ENCODE data around the gene PSIP1.

Gene PSIP1

DNA sequence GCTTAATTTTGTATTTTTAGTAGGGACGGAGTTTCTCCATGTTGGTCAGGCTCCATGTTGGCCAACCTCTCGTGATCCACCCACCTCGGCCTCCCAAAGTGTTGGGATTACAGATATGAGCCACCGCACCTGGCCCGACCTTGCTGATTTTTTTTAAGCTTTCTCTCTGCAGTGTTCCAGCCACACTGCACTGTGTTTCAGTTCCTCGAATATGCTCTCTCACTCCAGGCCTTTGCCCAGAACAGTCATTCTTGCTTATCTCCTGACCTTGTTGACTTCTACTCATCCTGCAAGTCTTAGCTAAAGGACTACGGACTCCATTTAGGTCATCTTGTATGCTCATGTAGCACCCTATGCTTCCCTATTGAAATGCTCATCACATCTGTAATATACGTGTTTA, 84.8 kb downstream of the PSIP1 start:
- Histone ChIP-seq H3K9me3 (ENCODE audit: insufficient read depth, low read depth, low read length) (no peaks in the 10 kb centered on the region), H3K36me3 (ENCODE audit: insufficient read depth, low read depth, low read length) (peaks cover 55% of the 10 kb centered on the region), H3K27me3 (ENCODE audit: insufficient read depth, low read length) (no peaks in the 10 kb centered on the region), H3K27ac (ENCODE audit: low read length) (no peak overlapping the region), H3K4me1 (ENCODE audit: insufficient read depth, low read length) (peaks cover 4% of the 10 kb centered on the region), H3K4me3 (ENCODE audit: low read length) (no peak overlapping the region), H3K9ac (ENCODE audit: low read depth, low read length) (no peak overlapping the region)

DNA sequence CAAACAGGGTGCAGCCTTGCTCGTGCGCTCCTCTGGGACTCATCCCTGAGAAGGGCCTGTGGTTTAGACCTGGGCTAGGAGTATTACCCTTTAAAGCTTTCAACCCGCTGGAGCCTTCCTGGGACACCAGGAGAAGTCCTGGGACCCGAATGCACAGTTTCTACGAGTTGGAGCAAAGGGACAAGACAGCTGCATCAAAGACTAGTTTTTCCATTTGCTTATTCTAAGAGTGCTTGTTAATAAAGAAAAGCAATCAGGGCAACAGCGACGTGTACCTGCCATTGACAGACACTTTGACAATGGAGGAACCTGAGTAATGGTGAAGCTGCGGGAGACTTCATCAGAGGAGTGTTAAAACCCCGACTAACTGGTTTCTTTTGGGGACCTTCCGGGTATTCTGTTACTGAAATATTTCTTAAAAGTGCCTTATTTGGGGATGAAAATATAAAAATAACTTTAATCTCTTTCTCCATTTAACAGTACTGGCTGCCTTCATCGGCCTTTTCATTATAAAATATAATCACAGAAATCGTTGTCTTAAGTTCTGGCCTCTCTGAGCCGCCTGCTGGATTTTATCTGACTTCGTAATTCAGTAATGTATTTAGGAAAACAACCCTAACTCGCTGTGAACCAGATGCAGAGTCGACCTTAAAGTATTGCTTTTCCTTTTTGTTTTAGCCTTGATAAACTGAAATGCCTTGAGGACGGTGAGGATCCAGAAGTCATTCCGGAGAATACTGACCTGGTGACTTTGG, 87.4 kb downstream of the PSIP1 start:
- Histone ChIP-seq H3K36me3 (ENCODE audit: insufficient read depth, low read depth, low read length) (peaks cover 38% of the 10 kb centered on the region), H3K27ac (ENCODE audit: low read length) (peak overlapping the region; percentile 67), H3K9me3 (ENCODE audit: insufficient read depth, low read depth, low read length) (no peaks in the 10 kb centered on the region), H3K27me3 (ENCODE audit: insufficient read depth, low read length) (no peaks in the 10 kb centered on the region), H3K4me3 (ENCODE audit: low read length) (peak overlapping the region; percentile 97), H3K4me1 (ENCODE audit: insufficient read depth, low read length) (peaks cover 4% of the 10 kb centered on the region; the same call in 1 of the 2 replicates), H3K9ac (ENCODE audit: low read depth, low read length) (peak overlapping the region; percentile 84)

DNA sequence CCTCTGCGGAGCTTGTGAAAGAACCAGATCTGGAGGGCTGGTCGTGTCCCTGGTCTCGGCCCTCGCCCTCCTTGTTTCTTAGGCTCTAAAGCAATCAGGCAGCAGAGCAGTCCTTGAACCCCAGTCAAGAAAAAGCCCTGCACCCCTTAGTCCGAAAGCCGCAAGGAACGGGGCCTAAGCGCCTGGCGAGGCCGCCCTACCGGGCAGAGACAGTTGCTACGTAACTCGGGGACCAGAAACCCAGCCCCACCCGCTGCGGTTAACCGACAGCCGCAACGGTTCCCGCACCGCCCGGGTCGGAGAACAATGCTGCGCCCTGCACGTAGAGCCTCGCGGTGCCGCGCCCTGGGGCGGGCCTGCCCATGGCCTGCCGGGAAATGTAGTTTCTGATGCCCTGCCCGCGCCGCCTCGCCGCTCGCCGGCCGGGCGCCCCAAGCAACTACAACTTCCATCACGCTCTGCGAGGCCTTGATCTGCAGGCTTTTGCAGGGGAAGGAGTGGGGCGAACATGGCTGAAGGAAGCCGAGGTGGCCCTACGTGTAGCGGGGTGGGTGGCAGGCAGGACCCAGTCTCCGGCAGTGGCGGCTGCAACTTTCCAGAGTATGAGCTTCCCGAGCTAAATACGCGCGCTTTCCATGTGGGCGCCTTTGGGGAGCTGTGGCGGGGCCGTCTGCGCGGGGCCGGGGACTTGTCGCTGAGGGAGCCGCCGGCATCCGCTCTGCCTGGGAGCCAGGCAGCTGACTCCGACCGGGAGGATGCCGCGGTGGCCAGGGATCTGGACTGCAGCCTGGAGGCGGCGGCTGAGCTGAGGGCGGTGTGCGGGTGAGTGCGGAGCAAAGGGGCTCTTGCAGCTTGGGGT, 88.2 kb downstream of the PSIP1 start, which contains the start of gene SNAPC3:
SNAPC3 (plus strand) TSS at position 505 of the 859 bp plus-strand sequence; CDS start at position 509, 4 bp downstream.
- H3K4me3 ChIP-seq (ENCODE audit: low read length): peak within 1 kb of the TSS; percentile 97
- H3K27me3 ChIP-seq (ENCODE audit: insufficient read depth, low read length): no peaks in the 10 kb centered on the region
- H3K27ac ChIP-seq (ENCODE audit: low read length): peak within 1 kb of the TSS; percentile 67
- H3K9ac ChIP-seq (ENCODE audit: low read depth, low read length): peak within 1 kb of the TSS; percentile 84
- H3K36me3 ChIP-seq (ENCODE audit: insufficient read depth, low read depth, low read length): peaks cover 38% of the 10 kb centered on the region
- no peaks in the 10 kb centered on the region for H3K9me3 ChIP-seq (ENCODE audit: insufficient read depth, low read depth, low read length)
- H3K4me1 ChIP-seq (ENCODE audit: insufficient read depth, low read length): peaks cover 4% of the 10 kb centered on the region; the same call in 1 of the 2 replicates

DNA sequence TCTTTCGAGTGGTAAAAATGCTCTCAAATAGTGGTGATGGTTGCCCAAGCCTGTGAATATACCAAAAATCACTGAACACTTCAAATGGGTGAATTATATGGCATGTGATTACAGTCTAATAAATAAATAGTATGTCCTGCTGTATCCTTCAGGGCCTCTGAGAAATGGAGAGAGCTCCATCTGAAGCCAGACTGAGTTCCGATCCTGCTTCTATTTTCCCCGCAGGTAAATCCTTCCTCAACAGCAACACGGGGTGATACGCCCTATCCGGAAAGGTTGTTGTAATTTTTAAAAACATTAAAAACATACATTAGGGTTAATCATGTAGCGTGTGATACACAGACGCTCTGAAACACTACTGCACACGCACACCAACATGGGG, 88.8 kb downstream of the PSIP1 start:
- Histone ChIP-seq H3K9ac (ENCODE audit: low read depth, low read length) (peak overlapping the region; percentile 84), H3K27ac (ENCODE audit: low read length) (peak overlapping the region; percentile 30)

DNA sequence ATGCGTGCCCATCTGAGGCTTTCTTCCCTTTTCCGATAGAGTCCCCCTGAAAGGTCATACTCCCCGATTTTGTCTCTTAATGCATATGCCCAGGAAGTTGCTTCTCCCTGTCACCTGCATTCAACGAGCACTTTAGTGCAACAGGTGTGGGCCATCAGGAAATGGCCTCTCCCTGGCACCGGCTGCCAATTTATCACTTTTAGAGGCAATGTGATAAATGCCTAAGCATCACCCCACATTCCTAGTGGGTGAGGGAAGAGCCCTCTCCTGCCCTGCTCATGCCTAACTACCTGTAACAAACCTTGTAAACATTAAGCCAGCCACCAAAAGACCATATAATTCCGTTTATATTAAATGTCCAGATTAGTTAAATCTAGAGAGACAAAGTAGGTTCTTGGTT, 89.2 kb downstream of the PSIP1 start:
- no peak overlapping the region; the same call in 1 of the 2 replicates for H3K4me3 ChIP-seq (ENCODE audit: low read length)

More for the DNA sequence above, 88.8 kb downstream of the PSIP1 start:
- Histone ChIP-seq H3K4me1 (ENCODE audit: insufficient read depth, low read length) (peaks cover 4% of the 10 kb centered on the region; the same call in 1 of the 2 replicates), H3K4me3 (ENCODE audit: low read length) (peak overlapping the region; percentile 97), H3K36me3 (ENCODE audit: insufficient read depth, low read depth, low read length) (peaks cover 32% of the 10 kb centered on the region), H3K9me3 (ENCODE audit: insufficient read depth, low read depth, low read length) (no peaks in the 10 kb centered on the region), H3K27me3 (ENCODE audit: insufficient read depth, low read length) (no peaks in the 10 kb centered on the region)

DNA sequence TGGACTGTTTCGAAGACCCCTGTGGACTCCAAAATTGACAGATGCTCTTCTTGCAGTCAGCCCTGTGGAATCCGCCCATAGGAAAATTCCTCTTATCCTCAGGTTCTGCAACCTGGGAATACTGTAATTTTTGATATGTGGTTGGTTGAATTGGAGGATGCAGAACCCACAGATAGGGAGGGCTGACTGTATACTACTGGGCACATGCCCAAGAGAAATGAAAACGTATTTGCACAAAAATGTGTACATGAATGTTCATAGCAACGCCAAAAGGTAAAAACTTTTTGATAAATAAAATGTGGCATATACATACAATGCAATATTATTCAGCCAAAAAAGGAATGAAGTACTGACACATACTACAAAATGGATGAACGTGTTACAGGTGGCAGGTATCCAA, 90.0 kb downstream of the PSIP1 start:
- Histone ChIP-seq H3K27me3 (ENCODE audit: insufficient read depth, low read length) (no peaks in the 10 kb centered on the region), H3K9me3 (ENCODE audit: insufficient read depth, low read depth, low read length) (no peaks in the 10 kb centered on the region), H3K27ac (ENCODE audit: low read length) (no peak overlapping the region), H3K36me3 (ENCODE audit: insufficient read depth, low read depth, low read length) (peaks cover 20% of the 10 kb centered on the region), H3K9ac (ENCODE audit: low read depth, low read length) (no peak overlapping the region), H3K4me3 (ENCODE audit: low read length) (no peak overlapping the region), H3K4me1 (ENCODE audit: insufficient read depth, low read length) (peaks cover 4% of the 10 kb centered on the region; the same call in 1 of the 2 replicates)

More for the DNA sequence above, 89.2 kb downstream of the PSIP1 start:
- Histone ChIP-seq H3K4me1 (ENCODE audit: insufficient read depth, low read length) (peaks cover 4% of the 10 kb centered on the region; the same call in 1 of the 2 replicates), H3K9ac (ENCODE audit: low read depth, low read length) (peak overlapping the region; percentile 84; the same call in 1 of the 2 replicates), H3K27me3 (ENCODE audit: insufficient read depth, low read length) (no peaks in the 10 kb centered on the region), H3K9me3 (ENCODE audit: insufficient read depth, low read depth, low read length) (no peaks in the 10 kb centered on the region), H3K27ac (ENCODE audit: low read length) (no peak overlapping the region), H3K36me3 (ENCODE audit: insufficient read depth, low read depth, low read length) (peaks cover 27% of the 10 kb centered on the region)

DNA sequence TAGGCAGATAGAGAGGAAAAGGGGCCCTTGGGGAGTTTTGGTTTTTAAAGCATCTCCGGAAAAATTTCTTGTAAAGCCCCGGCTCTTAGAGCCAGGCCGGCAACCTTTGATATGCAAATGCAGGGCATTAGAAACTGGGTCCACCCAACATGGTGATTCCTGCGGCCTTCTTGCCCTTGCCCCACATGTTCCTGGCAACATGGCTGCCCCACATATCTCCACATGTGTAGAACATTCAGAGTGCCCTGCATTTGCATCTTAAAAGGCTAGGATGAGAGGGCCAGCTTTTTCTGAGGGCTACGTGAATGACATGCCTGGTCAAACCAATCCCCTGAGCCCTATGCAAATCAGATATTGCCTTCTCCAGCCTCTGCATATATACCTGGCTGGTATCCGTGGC, 93.1 kb downstream of the PSIP1 start:
- Histone ChIP-seq H3K4me3 (ENCODE audit: low read length) (no peak overlapping the region), H3K27me3 (ENCODE audit: insufficient read depth, low read length) (no peaks in the 10 kb centered on the region), H3K36me3 (ENCODE audit: insufficient read depth, low read depth, low read length) (no peaks in the 10 kb centered on the region), H3K9ac (ENCODE audit: low read depth, low read length) (no peak overlapping the region), H3K9me3 (ENCODE audit: insufficient read depth, low read depth, low read length) (no peaks in the 10 kb centered on the region), H3K4me1 (ENCODE audit: insufficient read depth, low read length) (no peaks in the 10 kb centered on the region; the same call in 1 of the 2 replicates), H3K27ac (ENCODE audit: low read length) (no peak overlapping the region)

DNA sequence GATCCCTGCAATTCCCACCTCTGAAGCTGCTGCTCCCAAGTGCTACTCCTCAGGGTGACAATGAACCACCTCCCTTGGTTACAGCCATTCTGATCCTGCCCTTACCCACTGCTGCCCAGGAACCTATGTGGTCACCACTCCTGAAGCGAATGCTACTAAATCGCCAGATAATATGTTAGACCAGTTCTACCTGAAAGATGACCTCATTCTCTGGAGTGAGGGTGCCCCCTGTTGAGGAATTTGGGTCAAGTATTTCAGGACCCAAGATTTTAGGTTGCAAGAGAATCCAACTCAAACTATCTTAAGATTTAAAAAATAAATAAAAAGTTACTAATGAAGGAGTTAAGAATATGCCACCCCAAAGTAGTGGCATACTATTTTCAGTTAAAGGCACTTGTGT, 93.9 kb downstream of the PSIP1 start:
- no peaks in the 10 kb centered on the region; the same call in 1 of the 2 replicates for H3K4me1 ChIP-seq (ENCODE audit: insufficient read depth, low read length)
- H3K27ac ChIP-seq (ENCODE audit: low read length): no peak overlapping the region
- no peak overlapping the region for H3K4me3 ChIP-seq (ENCODE audit: low read length)
- H3K9me3 ChIP-seq (ENCODE audit: insufficient read depth, low read depth, low read length): no peaks in the 10 kb centered on the region
- H3K27me3 ChIP-seq (ENCODE audit: insufficient read depth, low read length): no peaks in the 10 kb centered on the region
- H3K36me3 ChIP-seq (ENCODE audit: insufficient read depth, low read depth, low read length): no peaks in the 10 kb centered on the region
- no peak overlapping the region for H3K9ac ChIP-seq (ENCODE audit: low read depth, low read length)
